Activated T-helper 1 cell treated with anti-CD3 and anti-CD28 coated beads, Interleukin-2, amount 50 U/mL, for 16 hours (primary cell): Measurements from ENCODE around the gene ASGR2.
"Not testable (repeated sequence)": the region's sequence is repeated elsewhere in the genome, so short reads cannot be mapped to it uniquely, and the experiment has no call there.

Experiments used
- DNase-seq, 2 donors: peaks; one replicate each; pipeline ENCODE4 v3.0.0-alpha.2; 2020; ENCODE audit warnings: low read depth in 1 of 2, low spot score in 1 of 2

ASGR2 gene

GRCh38 chr17:7114241-7114874 is at the start of gene ASGR2:
Gene ASGR2, minus strand, starts transcription at chr17:7114822. Its CDS starts 582 bp downstream, at chr17:7114240.
- no peak for DNase-seq

- not testable (repeated sequence) for DNase-seq
Measured at GRCh38 chr17:7159571-7159970, 44.9 kb upstream of the ASGR2 start.

GRCh38 chr17:7158424-7158823 is 43.8 kb upstream of the ASGR2 start:
- DNase-seq = not testable (repeated sequence)

GRCh38 chr17:7156342-7156940 is 41.8 kb upstream of the ASGR2 start:
- DNase-seq = no peak

GRCh38 chr17:7147772-7148171 is 33.1 kb upstream of the ASGR2 start:
- no peak for DNase-seq

- DNase-seq = no peak
Measured at GRCh38 chr17:7146115-7146514, 31.5 kb upstream of the ASGR2 start.

- no peak for DNase-seq
Measured at GRCh38 chr17:7144213-7144612, 29.6 kb upstream of the ASGR2 start.

- no peak for DNase-seq
Measured at GRCh38 chr17:7141824-7142223, 27.2 kb upstream of the ASGR2 start.

GRCh38 chr17:7139400-7139799 is 24.8 kb upstream of the ASGR2 start:
- no peak for DNase-seq

- no peak for DNase-seq
Measured at GRCh38 chr17:7138800-7139381, 24.3 kb upstream of the ASGR2 start.

GRCh38 chr17:7137171-7137943 is 22.7 kb upstream of the ASGR2 start:
- DNase-seq = no peak

GRCh38 chr17:7136266-7136877 is 21.8 kb upstream of the ASGR2 start:
- DNase-seq = peak; percentile 62 to 75

GRCh38 chr17:7133916-7134315 is 19.3 kb upstream of the ASGR2 start:
- DNase-seq = no peak

GRCh38 chr17:7133424-7133823 is 18.8 kb upstream of the ASGR2 start:
- DNase-seq = peak in 1 of 2 donors; percentile 26

GRCh38 chr17:7132511-7133094 is 18.0 kb upstream of the ASGR2 start:
- peak in 1 of 2 donors; percentile 47 for DNase-seq

- DNase-seq = no peak
Measured at GRCh38 chr17:7131423-7131791, 16.8 kb upstream of the ASGR2 start.

GRCh38 chr17:7130621-7131422 is 16.2 kb upstream of the ASGR2 start:
- no peak for DNase-seq

- DNase-seq = no peak
Measured at GRCh38 chr17:7129311-7129710, 14.7 kb upstream of the ASGR2 start.

- no peak for DNase-seq
Measured at GRCh38 chr17:7128160-7128559, 13.5 kb upstream of the ASGR2 start.

GRCh38 chr17:7127501-7127900 is 12.9 kb upstream of the ASGR2 start:
- DNase-seq = not testable (repeated sequence)
